HG03097 (cell line): ENCODE measurements around the gene ANKRD22.
A peak's percentile ranks its signal among the peaks of the same experiment; 100 is the strongest.
"Not testable (repeated sequence)": the region's sequence is repeated elsewhere in the genome, so short reads cannot be mapped to it uniquely, and the experiment has no call there.

Experiments used
- ATAC-seq: cut with Tn5 transposase; IDR thresholded peaks from one replicate; pipeline ENCODE4 v1.9.1; 2021; ENCODE audit not compliant: unreplicated experiment, low FRiP score

Gene ANKRD22

GRCh38 chr10:88838766-88839350 lies 12.8 kb downstream of the ANKRD22 start:
- no peak for ATAC-seq

GRCh38 chr10:88837632-88838031 lies 14.0 kb downstream of the ANKRD22 start:
- not testable (repeated sequence) for ATAC-seq

GRCh38 chr10:88835910-88836221 lies 15.8 kb downstream of the ANKRD22 start:
- no peak for ATAC-seq

GRCh38 chr10:88835096-88835909 lies 16.3 kb downstream of the ANKRD22 start:
- peak; percentile 78 for ATAC-seq

GRCh38 chr10:88833723-88834122 lies 17.9 kb downstream of the ANKRD22 start:
- ATAC-seq = no peak

GRCh38 chr10:88833156-88833555 lies 18.5 kb downstream of the ANKRD22 start:
- no peak for ATAC-seq

GRCh38 chr10:88832376-88832775 lies 19.3 kb downstream of the ANKRD22 start:
- ATAC-seq = no peak

GRCh38 chr10:88831709-88832108 lies 19.9 kb downstream of the ANKRD22 start:
- ATAC-seq = no peak

GRCh38 chr10:88830643-88831268 lies 20.9 kb downstream of the ANKRD22 start:
- ATAC-seq = no peak

GRCh38 chr10:88828310-88828709 lies 23.3 kb downstream of the ANKRD22 start:
- no peak for ATAC-seq

- no peak for ATAC-seq
Measured at GRCh38 chr10:88827671-88828070, 24.0 kb downstream of the ANKRD22 start.

GRCh38 chr10:88826388-88826787 lies 25.3 kb downstream of the ANKRD22 start:
- ATAC-seq = no peak

- ATAC-seq = no peak
Measured at GRCh38 chr10:88820748-88821401, 30.8 kb downstream of the ANKRD22 start.

GRCh38 chr10:88819290-88819689 lies 32.4 kb downstream of the ANKRD22 start:
- no peak for ATAC-seq

- ATAC-seq = no peak
Measured at GRCh38 chr10:88813200-88813599, 38.4 kb downstream of the ANKRD22 start.

GRCh38 chr10:88810196-88810961 lies 41.3 kb downstream of the ANKRD22 start:
- ATAC-seq = no peak

GRCh38 chr10:88809621-88810020 lies 42.0 kb downstream of the ANKRD22 start:
- no peak for ATAC-seq

GRCh38 chr10:88805924-88806323 lies 45.7 kb downstream of the ANKRD22 start:
- ATAC-seq = no peak

GRCh38 chr10:88805361-88805760 lies 46.3 kb downstream of the ANKRD22 start:
- ATAC-seq = no peak

- no peak for ATAC-seq
Measured at GRCh38 chr10:88804083-88804812, 47.4 kb downstream of the ANKRD22 start.
